HepG2 (cell line): Measurements from ENCODE around the gene DHX16. TPM values are rescaled to one million over a fixed set of nuclear protein-coding genes. Genes with fewer than 3 reads are reported as not detected.
A peak's percentile ranks its signal among the peaks of the same experiment; 100 is the strongest.

ENCODE experiments used
- AFF4 ChIP-seq: sonication (generic); formaldehyde crosslinking; IDR thresholded peaks from 2 replicates; pipeline ENCODE4 v1.4.0; 2020; ENCODE audit warnings: missing genetic modification reagents
- BRCA1 ChIP-seq: sonication (generic); formaldehyde crosslinking; IDR thresholded peaks from 2 replicates; pipeline ENCODE4 v1.4.0; 2020; ENCODE audit warnings: missing genetic modification reagents
- CEBPZ ChIP-seq: IDR thresholded peaks from 2 replicates; pipeline ENCODE4 v1.6.1; 2012; ENCODE audit warnings: low read length, improper control_type of control experiment
- FOXK2 ChIP-seq: fragments of 450-650 bp; IDR thresholded peaks from 2 replicates; pipeline ENCODE4 v1.6.1; 2016
- ISL2 ChIP-seq: sonication (generic); formaldehyde crosslinking; IDR thresholded peaks from 2 replicates; pipeline ENCODE4 v1.5.0; 2020; ENCODE audit warnings: missing genetic modification reagents
- MBD4 ChIP-seq: IDR thresholded peaks from 2 replicates; pipeline ENCODE4 v1.6.1; 2012; ENCODE audit warnings: low read length, inconsistent platforms, borderline replicate concordance
- MYPOP ChIP-seq: sonication (generic); formaldehyde crosslinking; IDR thresholded peaks from 2 replicates; pipeline ENCODE4 v1.8.1; 2023; ENCODE audit warnings: mild to moderate bottlenecking, moderate library complexity, missing genetic modification reagents
- NFYB ChIP-seq: sonication (generic); formaldehyde crosslinking; IDR thresholded peaks from 2 replicates; pipeline ENCODE4 v1.4.0; 2020; ENCODE audit warnings: missing genetic modification reagents
- TSC22D2 ChIP-seq: sonication (generic); formaldehyde crosslinking; IDR thresholded peaks from 2 replicates; pipeline ENCODE4 v1.5.1; 2020; ENCODE audit warnings: missing genetic modification reagents, mild to moderate bottlenecking, borderline replicate concordance
- XBP1 ChIP-seq: sonication (generic); formaldehyde crosslinking; IDR thresholded peaks from 2 replicates; pipeline ENCODE4 v1.5.0; 2020; ENCODE audit warnings: missing genetic modification reagents
- ZBTB25 ChIP-seq: IDR thresholded peaks from 2 replicates; pipeline ENCODE4 v1.6.1; 2018; ENCODE audit warnings: missing genetic modification reagents
- ZNF230 ChIP-seq: sonication (generic); formaldehyde crosslinking; IDR thresholded peaks from 2 replicates; pipeline ENCODE4 v1.4.0; 2020; ENCODE audit warnings: mild to moderate bottlenecking, missing genetic modification reagents
- ZNF367 ChIP-seq: sonication (generic); formaldehyde crosslinking; IDR thresholded peaks from 2 replicates; pipeline ENCODE4 v1.4.0; 2020; ENCODE audit warnings: missing genetic modification reagents, borderline replicate concordance
- ZNF576 ChIP-seq: sonication (generic); formaldehyde crosslinking; IDR thresholded peaks from 2 replicates; pipeline ENCODE4 v1.4.0; 2020; ENCODE audit warnings: mild to moderate bottlenecking, missing genetic modification reagents
- ZNF891 ChIP-seq: sonication (generic); formaldehyde crosslinking; IDR thresholded peaks from 2 replicates; pipeline ENCODE4 v1.5.0; 2020; ENCODE audit warnings: mild to moderate bottlenecking, missing genetic modification reagents
- polyA plus RNA-seq, 8 experiments: library from polyadenylated mRNA; depleted of rRNA in 3 of 8; stranded (reverse) in 7 of 8; unstranded in 1 of 8; fragments of >200 nt; fragmentation: Illumina TruSeq in 4 of 8; extraction: Trizol in 4 of 8; gene quantifications; 2 replicates each; pipeline versions ENCODE4 v1.2.1 to v1.2.3, GENCODE V29; 2011 to 2016; ENCODE audit warnings: low read depth in 4 of 8, missing spikeins in 1 of 8, mixed read lengths in 1 of 8; ENCODE audit not compliant: insufficient read depth in 1 of 8
- total RNA-seq, 5 experiments: library from RNA; depleted of rRNA; stranded (reverse); fragments of >200 nt; fragmentation: Illumina TruSeq; extraction: Trizol; gene quantifications; 2 replicates each; pipeline ENCODE4 v1.2.3, GENCODE V29; 2016; ENCODE audit warnings: low read depth in 1 of 5

DHX16 gene
- total and polyA plus RNA-seq, 2 of the 13 experiments (the other 11 are each of a cell fraction or from before 2014, with no cell fraction given) = 57.0 to 58.5 TPM

- TF ChIP-seq NFYB (CRISPR knock-in tag) = peak; percentile 18; the same call in 1 of the 2 replicates
- TF ChIP-seq ZNF576 (CRISPR knock-in tag) = peak; percentile 92
- TF ChIP-seq ZNF367 (CRISPR knock-in tag) = 0 out of 2 replicates have a peak, but pooled peaks have one; percentile 47
- peak; percentile 14 for TF ChIP-seq XBP1 (CRISPR knock-in tag)
- no peak for TF ChIP-seq CEBPZ
- 0 out of 2 replicates have a peak, but pooled peaks have one; percentile 48 for TF ChIP-seq ZBTB25 (CRISPR knock-in tag)
- TF ChIP-seq MYPOP (CRISPR knock-in tag) = peak; percentile 96
- peak; percentile 75 for TF ChIP-seq ISL2 (CRISPR knock-in tag)
- peak; percentile 91; the same call in 1 of the 2 replicates for TF ChIP-seq ZNF230
- peak; percentile 74 for TF ChIP-seq TSC22D2 (CRISPR knock-in tag)
- 0 out of 2 replicates have a peak, but pooled peaks have one; percentile 67 for TF ChIP-seq AFF4 (CRISPR knock-in tag)
- TF ChIP-seq ZNF891 (CRISPR knock-in tag) = peak; percentile 84; the same call in 1 of the 2 replicates
- TF ChIP-seq MBD4 = no peak
- no peak for TF ChIP-seq FOXK2
- TF ChIP-seq BRCA1 (CRISPR knock-in tag) = peak; percentile 97; the same call in 1 of the 2 replicates
These were observed 25.3 kb downstream of the DHX16 start (continued) for GRCh38 chr6:30647242-30648116.
